ENCODE measurements around the gene KCNAB2.

KCNAB2 gene

DNA sequence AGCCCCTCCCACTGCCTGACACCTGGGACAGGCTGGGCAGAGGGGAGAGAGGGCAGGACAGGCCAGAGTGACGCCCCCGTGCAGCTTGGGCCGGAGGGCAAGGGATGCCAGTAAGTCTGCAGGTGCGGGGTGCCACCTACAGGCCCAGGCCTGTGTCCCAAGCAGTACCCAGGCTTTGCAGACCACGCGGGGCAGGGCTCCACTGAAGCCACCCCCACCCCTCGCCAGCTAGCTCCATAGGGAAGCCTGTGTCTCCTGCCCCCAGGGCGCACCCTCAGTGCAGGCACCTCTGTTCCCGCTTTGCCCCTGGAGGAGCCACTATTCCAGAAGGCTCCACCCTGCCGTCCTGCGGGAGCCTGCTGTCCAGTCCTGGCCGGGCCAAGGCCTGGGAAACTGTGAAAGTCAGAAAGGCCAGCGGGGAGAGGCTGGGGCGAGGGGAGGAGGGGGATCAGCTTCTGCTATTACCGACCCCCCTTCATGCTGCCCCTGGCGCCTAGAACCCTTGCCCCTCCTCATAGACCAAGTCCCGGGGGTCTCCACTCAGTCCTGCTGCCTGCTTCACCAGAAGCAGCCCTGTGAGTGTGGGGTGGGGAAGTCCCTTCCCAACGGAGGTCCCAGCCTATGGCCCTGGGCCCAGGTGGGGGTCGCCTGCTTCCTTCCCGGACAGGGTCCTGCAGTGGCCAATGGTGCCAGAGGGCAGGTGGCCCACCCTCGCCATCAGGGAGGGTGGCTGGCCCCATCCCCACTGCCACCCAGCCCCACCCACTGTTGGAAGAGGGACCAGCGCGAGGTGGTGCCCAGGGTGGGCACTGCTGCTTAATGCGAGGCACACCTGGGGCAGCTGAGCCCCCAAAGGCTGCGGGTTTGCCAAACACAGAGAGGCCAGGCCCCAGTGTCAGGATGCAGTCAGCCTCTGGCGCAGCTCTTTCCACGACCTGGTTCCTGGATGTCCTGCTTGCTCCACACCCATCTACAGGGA, 54.4 kb downstream of the KCNAB2 start:
- no peak for DNase-seq

DNA sequence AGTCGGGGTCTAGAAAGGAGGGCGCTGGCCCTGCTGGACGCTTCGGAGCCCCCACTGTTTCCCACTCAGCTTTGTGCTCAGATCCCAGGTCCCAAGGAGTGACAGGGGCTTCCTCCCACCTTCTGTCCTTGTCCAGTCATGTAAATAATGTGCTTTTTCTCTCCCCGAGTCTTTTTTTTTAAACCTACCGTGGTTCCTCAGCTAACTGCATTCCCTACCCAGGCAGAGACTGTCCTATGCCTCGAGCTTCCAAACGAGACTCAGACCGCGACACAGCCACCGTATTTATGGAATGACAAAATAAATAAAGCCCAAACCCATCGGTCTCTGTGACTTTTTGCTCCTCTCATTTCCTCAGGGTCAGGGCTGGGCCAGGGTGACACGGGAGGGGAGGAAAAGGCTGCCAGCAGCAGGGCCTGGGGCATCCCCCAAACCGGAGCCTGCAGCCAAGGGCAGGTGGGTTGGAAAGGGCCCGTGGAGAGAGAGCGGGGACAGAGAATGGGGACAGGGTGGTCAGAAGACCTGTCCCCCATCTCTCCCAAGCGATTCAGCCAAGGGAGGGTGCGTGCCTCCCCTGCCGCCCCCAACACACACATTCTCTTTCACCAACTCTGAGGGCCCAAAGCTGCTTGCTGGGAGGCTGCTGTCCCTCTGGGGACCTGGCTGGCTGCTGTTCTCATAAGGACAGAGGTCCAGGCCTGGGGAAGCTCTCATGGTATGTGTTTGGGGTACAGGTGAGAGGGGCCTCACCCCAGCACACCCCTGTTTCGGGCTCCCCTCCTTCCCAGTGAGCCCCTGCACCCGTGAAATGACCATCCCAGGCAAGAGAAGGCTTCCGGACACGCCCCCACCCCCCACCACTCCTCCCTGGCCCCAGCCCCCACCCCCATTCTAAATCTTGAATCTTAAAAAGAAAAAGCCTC, 55.4 kb downstream of the KCNAB2 start:
- no peak for DNase-seq

DNA sequence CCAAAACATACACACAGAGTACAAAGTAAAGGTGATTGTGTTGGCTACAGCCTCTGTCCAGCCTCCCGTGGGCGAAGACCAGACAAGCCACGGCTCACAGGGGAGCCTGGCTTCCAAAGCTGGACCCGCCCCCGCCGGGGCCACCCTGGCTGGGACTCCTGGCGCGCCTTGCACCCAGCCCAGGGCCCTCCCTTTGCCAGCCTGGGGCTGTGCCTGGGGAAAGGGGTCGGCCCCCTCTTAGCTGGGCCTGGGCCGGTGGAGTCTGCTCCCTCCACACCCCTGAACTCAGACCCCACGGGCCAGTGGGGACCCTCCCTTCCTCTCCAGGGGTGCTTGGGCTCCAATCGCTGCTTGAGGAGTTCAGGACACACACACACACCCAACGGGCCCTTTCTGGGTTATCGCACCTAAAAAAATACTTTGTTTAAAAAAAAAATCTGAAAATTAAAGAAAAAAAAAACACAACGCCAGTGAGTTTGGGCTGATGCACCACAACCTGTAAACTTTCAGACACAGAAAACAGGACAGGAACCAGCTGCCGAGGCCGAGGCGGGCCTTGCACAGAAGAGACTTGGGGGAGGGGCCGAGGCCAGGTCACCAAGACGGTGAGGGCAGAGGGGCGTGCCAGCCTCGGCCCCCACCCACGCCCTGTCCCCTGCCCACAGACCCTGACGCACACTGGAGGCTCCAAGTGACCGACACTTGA, 56.3 kb downstream of the KCNAB2 start:
- DNase-seq: no peak

DNA sequence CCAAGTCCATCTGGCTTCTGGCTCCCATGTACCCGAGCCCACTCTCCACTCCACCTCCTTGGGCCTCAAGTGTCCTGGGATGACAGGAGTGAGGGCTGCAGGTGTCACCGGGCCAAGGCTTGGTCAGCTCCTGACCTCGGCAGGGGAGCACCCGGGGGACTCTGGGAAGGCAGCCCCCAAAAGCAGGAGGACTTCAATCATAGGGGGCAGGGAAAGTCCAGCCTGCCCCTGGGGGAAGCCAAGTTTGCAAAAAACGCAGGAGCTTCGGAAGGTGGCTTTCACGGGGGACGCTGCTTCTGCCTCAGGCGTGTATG, 56.8 kb downstream of the KCNAB2 start:
- DNase-seq: no peak

DNA sequence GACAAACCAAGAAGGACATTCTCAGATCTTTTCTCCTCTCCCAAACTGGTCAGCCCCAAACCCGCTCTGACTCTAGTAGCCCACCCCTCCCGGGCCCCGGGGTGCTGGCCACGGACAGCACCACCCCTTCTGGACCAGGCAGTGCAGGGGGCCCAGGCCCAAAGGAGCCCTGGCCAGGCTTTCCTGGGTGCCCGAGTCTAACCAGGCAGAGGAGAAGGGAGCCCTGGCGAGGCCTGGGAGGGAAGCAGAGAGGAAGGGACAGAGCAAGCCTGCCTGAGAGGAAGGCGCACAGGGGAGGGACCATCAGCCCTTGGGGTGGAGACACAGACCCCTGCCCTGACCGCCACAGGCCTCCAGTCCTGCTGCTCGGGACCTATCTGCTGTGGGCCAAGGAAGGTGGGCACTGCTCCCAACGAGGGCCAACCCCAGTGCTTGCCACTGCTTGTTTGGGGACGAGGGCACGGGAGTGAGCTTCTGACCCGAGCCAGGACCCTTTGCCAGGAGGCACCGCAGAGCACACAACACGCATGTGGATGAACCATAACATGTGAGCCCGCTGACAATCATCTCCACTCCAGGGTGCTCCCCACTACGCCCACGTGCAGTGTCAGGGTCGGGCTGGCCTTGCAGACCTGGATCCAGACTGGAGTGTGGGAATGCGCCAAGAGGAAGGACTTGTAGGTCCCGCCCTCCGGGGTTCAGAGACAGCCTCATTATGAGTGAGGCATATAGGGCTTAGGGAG, 57.6 kb downstream of the KCNAB2 start:
- DNase-seq: no peak

DNA sequence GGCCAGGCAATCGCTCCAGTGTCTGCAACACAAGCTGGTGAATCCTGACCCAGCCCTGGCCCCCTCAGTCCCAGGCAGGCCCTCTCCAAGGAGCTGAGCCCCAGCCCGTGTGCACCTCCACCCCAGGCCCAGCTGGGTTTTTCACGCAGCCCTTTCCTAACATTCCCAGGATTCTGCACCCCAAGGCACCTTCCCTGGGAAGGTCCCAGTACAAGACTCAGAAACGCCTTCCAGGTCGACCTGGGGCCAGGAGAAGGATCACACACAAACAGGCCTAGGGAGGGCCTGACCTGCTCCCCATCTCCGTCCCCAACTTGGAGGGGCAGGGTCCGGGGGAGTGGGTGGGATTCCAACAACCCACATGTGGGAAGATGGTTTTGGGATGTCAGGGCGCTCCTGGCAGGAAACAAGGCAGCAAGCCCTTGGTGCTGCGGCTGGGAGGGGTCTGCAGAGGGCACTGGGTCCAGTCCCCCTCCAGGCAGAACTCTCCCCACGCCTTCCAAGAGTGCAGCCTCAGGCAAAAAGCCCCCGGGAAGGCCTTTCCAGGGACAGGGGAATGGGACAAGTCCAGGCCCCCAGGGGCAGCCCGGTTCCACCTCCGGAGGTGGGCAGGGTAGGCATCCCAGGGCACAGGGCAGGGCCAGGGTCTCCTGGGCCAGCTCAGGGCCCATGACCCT, 58.3 kb downstream of the KCNAB2 start:
- DNase-seq: no peak

DNA sequence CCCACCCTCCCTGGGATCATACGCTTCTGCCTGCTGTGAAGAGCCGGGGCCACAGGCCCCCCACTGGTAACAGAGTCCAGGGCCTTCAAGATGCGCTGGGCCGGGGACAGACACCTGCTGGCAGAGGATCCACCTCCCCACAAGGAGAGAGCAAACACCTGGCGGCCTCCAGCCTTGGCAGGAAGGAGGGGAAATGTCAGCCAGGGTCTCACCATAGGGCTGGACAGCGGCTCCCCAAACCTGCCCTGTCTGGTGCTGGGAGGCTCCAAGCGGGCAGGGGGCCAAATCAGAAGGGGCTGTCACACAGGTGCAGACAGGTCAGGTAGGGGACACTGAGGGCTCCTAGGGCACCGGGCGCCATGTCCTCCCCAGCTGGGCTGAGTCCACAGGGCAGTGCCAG, 58.9 kb downstream of the KCNAB2 start:
- DNase-seq: no peak

DNA sequence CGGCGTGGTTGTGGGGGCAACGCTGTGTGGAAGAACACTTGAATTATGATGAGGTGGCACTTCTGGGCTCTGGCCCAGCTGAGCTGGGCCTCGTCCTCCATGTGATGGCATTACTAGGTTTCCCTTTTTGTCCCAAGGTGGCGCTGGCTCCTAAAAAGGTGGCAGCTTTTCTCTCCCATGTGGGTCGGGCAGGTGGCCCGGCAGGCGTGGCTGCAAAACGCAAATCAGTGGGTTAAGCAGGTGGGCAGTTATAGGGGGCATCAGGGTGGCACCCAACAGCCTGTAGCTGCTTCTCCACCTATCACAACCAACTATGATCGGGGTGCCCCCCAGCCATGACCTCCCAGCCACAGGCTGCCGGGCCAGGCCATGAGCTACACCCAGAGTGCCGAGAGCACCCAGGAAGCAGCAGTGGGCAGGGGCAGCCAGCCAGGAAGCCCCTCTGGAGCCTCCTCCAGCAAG, 59.6 kb downstream of the KCNAB2 start:
- no peak for DNase-seq

DNA sequence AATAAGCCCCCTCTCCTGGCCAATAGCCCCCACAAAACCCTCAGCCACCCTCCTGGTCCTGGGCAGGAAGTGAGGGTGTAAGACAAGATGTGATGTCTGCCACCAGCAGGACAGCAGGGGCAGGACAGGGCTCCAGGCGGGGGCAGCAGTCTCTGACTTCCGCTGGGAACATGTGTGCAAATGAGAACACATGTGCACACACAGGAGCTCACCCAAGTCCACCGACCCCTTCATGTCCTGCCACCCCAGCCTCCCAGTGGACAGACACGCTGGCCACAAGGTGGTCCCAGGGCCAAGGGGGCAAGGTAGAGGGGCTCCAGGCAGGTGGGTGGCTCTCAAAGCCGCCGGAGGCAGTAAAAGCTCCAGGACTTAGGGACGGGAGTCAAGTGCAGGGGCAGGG, 60.1 kb downstream of the KCNAB2 start:
- DNase-seq: no peak

DNA sequence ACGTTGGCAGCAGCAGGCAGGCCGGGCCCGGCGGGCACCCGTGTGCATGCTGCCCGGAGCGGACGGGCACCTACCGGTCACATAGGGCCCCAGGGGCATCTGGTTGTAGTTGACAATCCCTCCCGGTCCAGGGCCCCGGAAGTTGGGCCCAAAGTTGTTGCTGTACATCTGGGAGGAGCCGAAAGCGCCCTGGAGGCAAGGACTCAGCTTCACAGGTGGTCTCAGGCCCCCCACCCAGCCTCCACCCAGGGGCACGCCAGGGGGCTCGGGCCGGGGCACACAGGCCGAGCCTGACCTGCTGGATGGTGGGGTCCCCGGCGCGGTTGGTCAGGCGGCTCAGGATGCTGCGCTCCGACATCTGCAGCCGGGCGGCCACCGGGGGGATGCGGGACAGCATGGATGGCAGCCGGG, 60.6 kb downstream of the KCNAB2 start:
- DNase-seq: no peak

DNA sequence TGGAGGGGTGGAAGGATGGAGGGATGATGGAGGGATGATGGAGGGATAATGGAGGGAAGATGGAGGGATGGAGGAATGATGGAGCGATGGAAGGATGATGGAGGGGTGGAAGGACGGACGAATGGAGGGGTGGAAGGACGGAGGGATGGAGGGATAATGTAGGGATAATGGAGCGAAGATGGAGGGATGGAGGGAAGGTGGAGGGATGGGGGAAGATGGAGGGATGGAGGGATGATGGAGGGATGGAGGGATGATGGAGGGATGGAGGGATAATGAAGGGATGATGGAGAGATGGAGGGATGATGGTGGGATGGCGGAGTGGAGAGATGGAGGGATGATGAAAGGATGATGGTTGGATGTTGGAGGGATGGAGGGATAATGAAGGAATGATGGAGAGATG, 61.3 kb downstream of the KCNAB2 start:
- no peak for DNase-seq

DNA sequence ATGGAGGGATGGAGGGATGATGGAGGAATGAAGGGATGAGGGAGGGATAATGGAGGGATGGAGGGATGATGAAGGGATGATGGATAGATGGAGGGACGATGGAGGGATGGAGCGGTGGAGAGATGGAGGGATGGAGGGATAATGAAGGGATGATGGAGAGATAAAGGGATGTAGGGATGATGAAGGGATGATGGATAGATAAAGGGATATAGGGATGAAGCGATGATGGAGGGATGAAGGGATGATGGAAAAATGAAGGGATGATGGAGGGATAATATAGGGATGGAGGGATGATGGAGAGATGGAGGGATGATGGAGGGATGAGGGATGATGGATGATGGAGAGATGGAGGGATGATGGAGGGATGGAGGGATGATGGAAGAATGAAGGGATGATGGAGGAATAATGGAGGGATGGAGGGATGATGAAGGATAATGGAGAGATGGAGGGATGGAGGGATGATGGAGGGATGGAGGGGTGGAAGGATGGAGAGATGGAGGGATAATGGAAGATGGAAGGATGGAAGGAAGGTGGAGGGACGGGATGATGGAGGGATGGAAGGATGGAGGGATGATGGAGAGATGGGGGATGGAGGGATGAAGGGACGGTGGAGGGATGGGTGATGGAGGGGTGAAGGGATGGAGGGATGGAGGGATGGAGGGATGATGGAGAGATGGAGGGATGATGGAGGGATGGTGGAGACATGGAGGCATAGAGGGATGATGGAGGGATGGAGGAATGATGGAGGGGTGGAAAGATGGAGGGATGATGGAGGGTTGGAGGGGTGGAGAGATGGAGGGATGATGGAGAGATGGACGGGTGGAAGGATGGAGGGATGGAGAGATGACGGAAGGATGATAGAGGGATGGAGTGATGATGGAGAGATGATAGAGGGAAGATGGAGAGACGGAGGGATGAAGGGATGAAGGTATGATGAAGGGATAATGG, 62.0 kb downstream of the KCNAB2 start:
- DNase-seq: no peak

DNA sequence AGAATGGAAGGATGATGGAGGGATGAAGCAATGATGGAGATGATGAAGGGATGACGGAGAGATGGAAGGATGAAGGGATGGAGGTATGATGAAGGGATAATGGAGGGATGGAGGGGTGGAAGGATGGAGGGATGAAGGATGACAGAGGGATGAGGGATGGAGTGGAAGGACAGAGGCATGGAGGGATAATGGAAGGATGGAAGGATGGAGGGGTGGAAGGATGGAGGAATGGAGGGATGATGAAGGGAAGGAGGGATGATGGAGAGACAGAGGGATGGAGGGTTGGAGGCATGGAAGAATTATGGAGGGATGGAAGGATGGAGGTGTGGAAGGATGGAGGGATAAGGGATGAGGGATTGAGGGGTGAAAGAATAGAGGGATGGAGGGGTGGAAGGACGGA, 62.8 kb downstream of the KCNAB2 start:
- no peak for DNase-seq

DNA sequence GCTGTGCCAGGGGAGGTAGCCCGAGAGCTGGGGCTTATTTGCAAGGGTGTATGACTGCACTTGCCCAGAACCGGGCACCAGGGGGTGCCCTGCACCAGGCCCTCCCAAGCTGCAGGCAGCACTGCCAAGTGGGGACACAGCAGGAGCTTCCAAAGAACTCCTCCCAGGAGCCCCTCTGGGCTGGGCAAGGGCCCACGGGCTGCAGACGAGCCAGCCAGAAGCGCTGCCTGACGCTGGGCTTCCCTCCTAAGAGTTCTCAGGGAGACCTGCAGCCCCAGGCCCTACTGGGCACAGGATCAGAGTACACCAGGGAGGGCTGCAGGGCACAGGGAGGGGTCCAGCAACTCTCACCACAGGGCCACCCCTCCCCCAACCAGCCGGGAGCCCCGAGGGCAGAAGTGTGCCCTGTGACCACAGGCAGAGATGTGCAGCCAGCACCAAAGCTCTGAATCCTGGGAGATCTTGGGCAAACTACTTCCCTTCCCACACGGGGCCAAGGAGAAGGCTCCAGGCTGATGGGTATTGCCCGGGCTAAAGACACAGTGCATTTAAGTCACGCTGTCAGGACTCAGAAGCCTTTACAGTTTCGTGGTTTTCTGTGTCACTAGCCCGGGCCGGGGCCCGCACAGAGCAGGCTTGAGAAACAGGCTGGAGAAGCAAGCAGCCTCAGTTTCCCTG, 63.4 kb downstream of the KCNAB2 start:
- peak; percentile 54 for DNase-seq

DNA sequence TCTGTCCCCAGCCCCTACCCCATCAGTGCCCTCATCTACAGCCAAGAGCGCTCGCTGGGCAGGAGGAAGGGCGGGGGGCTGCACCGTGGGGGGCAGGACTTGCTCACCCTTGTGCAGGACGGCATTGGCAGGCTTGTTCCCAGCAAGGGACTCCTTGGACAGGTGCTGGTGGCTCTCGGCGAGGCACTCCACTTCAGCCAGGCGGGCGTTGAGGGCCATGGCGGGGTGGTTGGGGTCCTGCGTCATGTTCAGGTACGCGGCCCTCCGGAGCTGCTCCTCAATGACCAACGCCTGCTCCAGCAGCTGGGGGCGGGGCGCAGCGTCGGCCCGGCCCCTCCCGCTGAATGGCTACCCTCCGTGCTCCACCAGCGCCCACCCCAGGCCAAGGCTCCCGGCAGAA, 64.0 kb downstream of the KCNAB2 start:
- DNase-seq: no peak

DNA sequence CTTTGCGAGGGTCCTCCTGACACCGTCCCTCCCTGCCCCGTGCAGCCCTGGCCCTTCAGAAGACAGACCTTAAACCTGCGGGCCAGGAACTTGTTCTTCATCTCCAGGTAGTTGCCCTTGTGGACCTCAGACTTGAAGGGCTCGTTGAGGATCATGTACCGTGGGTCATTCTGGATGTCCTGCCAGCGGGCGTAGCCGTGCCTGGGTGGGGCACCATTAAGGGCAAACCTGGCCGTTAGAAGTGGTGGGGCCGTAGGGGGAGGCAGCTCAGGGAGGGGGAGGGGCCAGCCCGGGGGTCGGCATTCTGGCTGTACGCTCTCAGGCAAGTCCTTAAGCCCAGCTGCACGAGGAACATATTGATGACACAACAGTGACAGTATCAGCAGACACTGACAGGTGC, 64.6 kb downstream of the KCNAB2 start:
- no peak for DNase-seq

DNA sequence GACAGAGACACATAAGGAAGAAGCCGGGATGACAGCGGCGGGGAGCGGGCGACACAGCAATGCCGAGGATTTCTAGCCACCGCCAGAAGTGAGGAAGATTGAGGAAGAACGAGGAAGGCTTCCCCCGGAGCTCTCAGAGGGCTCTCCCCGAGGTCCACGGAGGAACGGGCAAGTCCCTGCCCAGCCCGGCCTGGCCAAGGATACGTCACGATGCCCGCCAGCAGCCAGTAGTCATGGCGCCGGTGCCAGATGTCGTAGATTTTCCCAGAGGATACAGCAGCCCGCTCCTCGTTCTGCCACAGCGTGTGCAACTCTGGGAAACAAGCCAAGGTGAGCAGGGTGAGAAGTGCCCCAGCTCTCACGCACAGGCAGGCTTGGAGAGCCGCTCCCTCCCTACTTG, 65.9 kb downstream of the KCNAB2 start:
- DNase-seq: no peak

DNA sequence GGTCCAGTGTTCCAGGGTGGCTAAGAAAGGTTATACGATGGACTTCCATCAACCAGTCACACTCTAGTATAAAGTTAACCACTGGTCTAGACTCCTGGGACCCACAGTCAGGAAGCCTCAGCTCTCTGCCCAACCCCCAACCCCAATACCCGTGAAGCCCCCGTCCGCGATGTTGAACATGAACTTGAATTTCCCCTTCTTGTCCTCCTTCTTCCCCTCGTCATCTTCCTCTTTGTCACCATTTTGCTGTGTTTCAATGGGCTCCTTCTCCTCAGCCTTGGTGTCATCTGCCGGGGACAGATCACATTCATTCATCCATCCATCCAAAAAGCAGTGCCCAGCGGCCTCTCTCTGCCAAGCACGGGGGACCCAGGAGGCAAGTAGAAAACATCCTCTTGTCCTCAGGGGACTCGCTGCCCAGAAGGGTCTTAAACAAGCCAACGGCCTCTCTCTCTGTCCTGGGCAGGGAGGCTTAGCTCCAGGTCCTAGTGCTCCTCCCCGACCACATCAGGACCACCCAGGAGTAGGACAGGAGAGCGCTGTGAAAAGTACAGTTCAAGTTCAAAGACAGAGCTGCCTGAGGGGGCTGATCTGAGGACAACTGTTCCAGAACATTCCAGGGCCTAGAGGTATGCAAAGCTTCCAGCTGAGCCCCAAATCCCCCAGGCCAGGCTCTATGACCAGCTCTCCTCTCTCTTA, 66.5 kb downstream of the KCNAB2 start:
- no peak for DNase-seq

DNA sequence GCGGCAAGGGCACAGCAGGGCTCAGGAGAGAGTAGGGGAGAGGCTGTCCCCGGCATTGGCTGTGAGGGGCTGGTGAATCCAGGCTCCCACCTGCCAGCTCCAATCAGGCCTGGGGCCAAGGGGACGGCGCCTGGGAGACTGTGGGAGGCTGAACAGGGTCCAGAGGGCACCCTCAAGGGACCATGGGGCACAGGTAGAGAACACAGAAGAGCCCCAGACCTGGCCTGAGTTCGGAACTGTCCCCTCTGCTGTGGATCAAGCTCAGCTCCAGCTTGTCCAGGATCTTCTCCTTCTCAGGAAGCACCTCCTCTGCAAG, 67.0 kb downstream of the KCNAB2 start:
- DNase-seq: no peak

DNA sequence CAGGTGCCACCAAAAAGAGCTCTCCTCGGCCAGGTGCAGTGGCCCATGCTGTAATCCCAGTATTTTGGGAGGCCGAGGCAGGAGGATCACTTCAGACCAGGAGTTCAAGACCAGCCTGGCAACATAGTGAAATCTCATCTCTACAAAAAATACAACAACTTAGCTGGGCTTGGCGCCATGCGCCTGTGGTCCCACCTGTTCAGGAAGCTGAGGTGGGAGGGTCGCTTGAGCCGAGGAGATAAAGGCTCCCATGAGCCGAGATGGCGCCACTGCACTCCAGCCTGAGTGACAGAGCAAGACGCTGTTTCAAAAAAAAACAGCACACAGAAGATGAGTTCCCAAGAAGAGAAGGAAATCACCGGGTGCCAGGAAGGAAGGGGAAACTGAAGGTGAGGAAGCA, 67.4 kb downstream of the KCNAB2 start:
- DNase-seq: no peak

All from EL (cell line).